HG03565 (cell line): Measurements from ENCODE around the gene SCG5.
A peak's percentile ranks its signal among the peaks of the same experiment; 100 is the strongest.
"Not testable (repeated sequence)": the region's sequence is repeated elsewhere in the genome, so short reads cannot be mapped to it uniquely, and the experiment has no call there.

Source experiments
- ATAC-seq: cut with Tn5 transposase; IDR thresholded peaks from one replicate; pipeline ENCODE4 v1.9.1; 2021; ENCODE audit warnings: mild to moderate bottlenecking, moderate library complexity; ENCODE audit not compliant: unreplicated experiment

Gene SCG5

GRCh38 chr15:32641517-32642059 is at the start of gene SCG5:
Gene SCG5, plus strand, starts transcription at chr15:32641710. Its CDS starts 1,883 bp downstream, at chr15:32643593.
- ATAC-seq: no peak

GRCh38 chr15:32593151-32593550 is 48.4 kb upstream of the SCG5 start, which contains the start of gene GOLGA8N:
Gene GOLGA8N, plus strand, starts transcription at chr15:32593456.
- not testable (repeated sequence) for ATAC-seq

- ATAC-seq: not testable (repeated sequence)
These were observed 32.0 kb upstream of the SCG5 start for GRCh38 chr15:32609518-32609917.

- not testable (repeated sequence) for ATAC-seq
These were observed 30.8 kb upstream of the SCG5 start for GRCh38 chr15:32610719-32611118.

GRCh38 chr15:32614712-32615050 is 26.8 kb upstream of the SCG5 start:
- ATAC-seq: peak; percentile 14

GRCh38 chr15:32615051-32615870 is 26.2 kb upstream of the SCG5 start, which contains the start of gene ARHGAP11A:
Gene ARHGAP11A, plus strand, starts transcription at chr15:32615504. Its CDS starts 708 bp downstream, at chr15:32616212.
- ATAC-seq: peak; percentile 35

- ATAC-seq: not testable (repeated sequence)
These were observed 25.6 kb upstream of the SCG5 start for GRCh38 chr15:32615871-32616426.

- ATAC-seq: no peak
These were observed 5.1 kb upstream of the SCG5 start for GRCh38 chr15:32636410-32636809.

- no peak for ATAC-seq
These were observed 4.5 kb upstream of the SCG5 start for GRCh38 chr15:32636908-32637567.

- ATAC-seq: no peak
These were observed 3.8 kb upstream of the SCG5 start for GRCh38 chr15:32637704-32638103.

GRCh38 chr15:32642667-32643435 is 1.3 kb downstream of the SCG5 start:
- ATAC-seq: no peak

- ATAC-seq: no peak
These were observed 2.5 kb downstream of the SCG5 start for GRCh38 chr15:32643907-32644445.

GRCh38 chr15:32646291-32646690 is 4.8 kb downstream of the SCG5 start:
- ATAC-seq: no peak

GRCh38 chr15:32649342-32649741 is 7.8 kb downstream of the SCG5 start:
- ATAC-seq: no peak

- peak; percentile 90 for ATAC-seq
These were observed 9.8 kb downstream of the SCG5 start for GRCh38 chr15:32651229-32651837.

- ATAC-seq: no peak
These were observed 10.7 kb downstream of the SCG5 start for GRCh38 chr15:32652178-32652577.

- ATAC-seq: no peak
These were observed 14.6 kb downstream of the SCG5 start for GRCh38 chr15:32656091-32656490.

- ATAC-seq: no peak
These were observed 15.0 kb downstream of the SCG5 start for GRCh38 chr15:32656496-32656895.

GRCh38 chr15:32657198-32657883 is 15.8 kb downstream of the SCG5 start:
- peak; percentile 46 for ATAC-seq
